Dermis microvascular lymphatic vessel endothelial cell (primary cell): ENCODE data around the gene PSMA8. TPM values are rescaled to one million over a fixed set of nuclear protein-coding genes. Genes with fewer than 3 reads are reported as not detected.
A peak's percentile ranks its signal among the peaks of the same experiment; 100 is the strongest.
"Not testable (repeated sequence)": the region's sequence is repeated elsewhere in the genome, so short reads cannot be mapped to it uniquely, and the experiment has no call there.

Source experiments
- DNase-seq, 2 donors: peaks; one replicate each; pipeline versions ENCODE4 v3.0.0 to v3.0.0-alpha.2; 2010; ENCODE audit warnings: low read depth in 2 of 2
- total RNA-seq: library from RNA; depleted of rRNA; stranded (reverse); fragments of >200 nt; gene quantifications from 2 replicates; pipeline ENCODE4 v1.2.1, GENCODE V29; 2014

PSMA8 gene
- total RNA-seq, result not detected in 2 replicates

GRCh38 chr18:26133652-26134051 lies at the start of gene PSMA8:
TSS of gene PSMA8 (plus strand) at chr18:26133869. CDS start at chr18:26133966, 97 bp downstream.
- peak in 1 of 2 donors; percentile 4 for DNase-seq

GRCh38 chr18:26085056-26085455 lies 48.6 kb upstream of the PSMA8 start:
- DNase-seq, result no peak

DNA sequence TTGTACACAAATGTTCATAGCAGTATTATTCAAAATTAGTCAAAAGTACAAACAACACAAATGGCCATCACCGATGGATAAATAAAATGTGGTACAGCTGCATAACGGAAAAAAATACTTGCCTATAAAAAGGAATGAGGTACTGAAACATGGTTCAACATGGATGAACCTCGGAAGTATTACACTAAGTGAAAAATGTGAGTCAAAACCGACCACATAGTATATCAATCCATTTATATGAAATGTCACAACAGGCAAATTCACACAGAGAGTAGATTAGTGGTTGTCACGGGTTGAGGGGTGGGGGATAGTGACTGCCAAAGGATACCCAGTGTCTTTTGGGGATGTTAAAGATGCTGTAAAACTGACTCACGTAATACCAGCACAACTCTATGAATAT lies 46.7 kb upstream of the PSMA8 start:
- no peak for DNase-seq

DNA sequence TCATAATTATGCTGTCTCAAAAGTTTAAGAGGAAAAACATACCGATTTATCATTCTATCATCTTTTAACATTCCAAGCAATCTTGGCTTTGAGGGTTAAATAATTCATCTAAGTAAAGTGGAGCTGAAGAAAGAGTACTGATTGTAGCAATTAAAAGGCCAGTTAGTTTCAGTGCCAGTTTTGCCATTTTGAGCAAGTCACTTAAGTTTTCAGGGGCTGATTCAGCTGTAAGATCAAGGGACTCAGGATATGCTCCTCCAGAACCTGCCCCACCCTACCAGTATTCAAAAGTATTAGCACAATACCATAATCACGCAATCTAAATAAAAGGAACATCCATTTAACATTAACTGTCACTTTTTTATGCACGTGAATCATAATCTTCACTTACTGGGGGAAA lies 45.2 kb upstream of the PSMA8 start:
- peak in 1 of 2 donors; percentile 15 for DNase-seq

GRCh38 chr18:26089293-26090129 lies 44.2 kb upstream of the PSMA8 start:
- DNase-seq, result peak in 1 of 2 donors; percentile 58

GRCh38 chr18:26090130-26091046 lies 43.3 kb upstream of the PSMA8 start, which contains the start of gene SS18:
TSS of gene SS18 (minus strand) at chr18:26090613. CDS start at chr18:26090569, 44 bp downstream.
- peak; percentile 73 to 94 for DNase-seq

DNA sequence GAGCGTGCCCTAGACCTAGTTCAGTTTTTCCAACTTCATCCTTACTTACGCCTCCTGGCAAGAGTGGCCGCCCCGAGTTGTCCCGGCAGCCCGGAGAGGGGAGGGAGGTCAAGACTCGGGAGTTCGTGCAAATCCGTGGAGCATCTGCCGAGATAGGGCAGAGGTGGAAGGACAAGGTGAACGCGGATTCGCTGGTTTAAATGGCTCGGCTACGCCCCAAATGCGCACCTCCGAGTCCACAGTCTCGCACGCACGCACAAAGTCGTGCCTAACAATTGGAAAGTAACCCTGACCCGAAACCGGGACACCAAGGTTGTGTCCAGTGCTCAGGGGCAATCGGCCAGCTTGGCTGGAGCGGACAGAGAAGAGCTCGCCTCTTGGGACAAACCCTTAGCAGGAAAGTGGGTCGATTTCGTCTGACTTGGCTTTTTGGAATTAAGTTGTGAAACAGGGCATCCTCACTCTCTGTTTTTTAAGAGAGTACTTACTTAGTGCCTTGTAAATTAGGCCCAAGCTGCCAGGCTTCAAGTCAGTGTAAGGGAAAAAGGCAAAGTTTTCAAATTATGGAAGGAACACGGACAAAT lies 42.5 kb upstream of the PSMA8 start:
- DNase-seq, result peak in 1 of 2 donors; percentile 14

DNA sequence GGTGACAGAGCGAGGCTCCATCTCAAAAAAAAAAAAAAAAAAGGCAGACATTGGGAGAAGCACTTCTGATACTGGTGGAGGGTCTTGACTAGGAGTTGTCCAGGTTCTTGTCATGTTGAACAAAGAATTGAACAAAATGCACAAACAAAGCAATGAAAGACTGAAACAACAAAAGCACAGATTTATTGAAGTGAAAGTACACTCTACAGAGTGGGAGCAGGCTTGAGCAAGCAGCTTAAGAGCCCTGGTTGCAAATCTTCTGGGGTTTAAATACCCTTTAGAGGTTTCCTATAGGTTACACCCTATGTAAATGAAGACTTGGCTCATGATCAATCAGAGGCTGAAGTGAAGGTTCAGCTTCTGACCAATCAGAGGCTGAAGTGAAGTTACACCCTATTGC lies 36.8 kb upstream of the PSMA8 start:
- DNase-seq, result no peak

- no peak for DNase-seq
Measured at GRCh38 chr18:26097563-26097962, 36.1 kb upstream of the PSMA8 start.

DNA sequence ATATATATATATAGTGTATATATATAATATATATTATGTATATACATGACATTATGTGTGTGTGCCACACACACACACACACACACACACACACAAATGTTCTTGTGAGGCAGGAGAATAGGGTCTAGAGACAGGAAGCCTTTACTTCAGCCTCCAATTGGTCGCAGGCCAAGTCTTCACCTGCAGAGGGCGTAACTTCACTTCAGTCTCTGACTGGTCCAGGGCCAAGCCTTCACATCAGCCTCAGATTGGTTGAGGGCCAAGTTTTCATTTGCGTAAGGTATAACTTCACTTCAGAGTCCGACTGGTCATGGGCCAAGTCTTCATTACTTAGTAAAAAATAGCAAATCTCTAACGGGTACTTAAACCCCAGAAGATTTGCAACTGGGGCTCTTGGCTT lies 30.1 kb upstream of the PSMA8 start:
- peak in 1 of 2 donors; percentile 4 for DNase-seq

GRCh38 chr18:26104035-26104434 lies 29.6 kb upstream of the PSMA8 start:
- no peak for DNase-seq

DNA sequence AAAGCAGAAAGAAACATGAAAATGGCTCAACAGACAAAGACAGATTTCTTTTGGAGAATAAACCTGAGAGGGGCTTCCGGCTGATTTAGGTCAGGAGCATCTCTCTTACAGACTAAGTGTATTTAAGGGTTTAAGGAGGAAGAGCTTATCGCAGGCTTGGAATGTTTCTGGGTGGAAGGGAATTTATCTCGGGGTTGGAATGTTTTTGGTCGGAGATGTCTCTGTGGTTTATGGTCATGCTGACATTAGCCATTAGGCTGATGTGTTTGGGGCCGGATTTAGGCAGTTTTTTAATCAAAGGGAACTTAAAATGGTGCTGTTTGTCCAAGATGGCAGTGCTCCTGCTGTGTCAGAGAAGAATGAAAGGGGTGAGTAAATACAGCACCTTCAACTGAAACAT lies 14.4 kb upstream of the PSMA8 start:
- no peak for DNase-seq

- no peak for DNase-seq
Measured at GRCh38 chr18:26121476-26121875, 12.2 kb upstream of the PSMA8 start.

- DNase-seq, result not testable (repeated sequence)
Measured at GRCh38 chr18:26121994-26122393, 11.7 kb upstream of the PSMA8 start.

DNA sequence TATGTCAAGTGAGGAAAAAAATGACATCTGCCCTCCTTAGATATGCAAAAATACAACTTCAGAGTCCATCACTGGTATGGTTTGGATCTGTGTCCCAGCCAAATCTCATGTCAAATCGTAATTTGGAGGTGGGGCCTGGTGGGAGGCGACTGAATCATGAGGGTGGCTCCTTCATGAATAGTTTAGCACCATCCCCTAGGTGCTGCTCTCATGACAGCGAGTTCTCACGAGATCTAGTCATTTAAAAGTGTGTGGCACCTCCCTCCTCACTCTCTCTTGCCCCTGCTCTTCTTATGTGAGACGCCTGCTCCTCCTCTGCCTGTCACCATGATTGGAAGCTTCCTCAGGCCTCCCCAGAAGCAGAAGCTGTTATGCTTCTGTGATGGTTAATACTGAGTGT lies 5.9 kb upstream of the PSMA8 start:
- DNase-seq, result no peak

- not testable (repeated sequence) for DNase-seq
Measured at GRCh38 chr18:26128192-26128591, 5.5 kb upstream of the PSMA8 start.

- no peak for DNase-seq
Measured at GRCh38 chr18:26134107-26134506, 438 bp downstream of the PSMA8 start.

GRCh38 chr18:26135548-26135947 lies 1.9 kb downstream of the PSMA8 start:
- no peak for DNase-seq

DNA sequence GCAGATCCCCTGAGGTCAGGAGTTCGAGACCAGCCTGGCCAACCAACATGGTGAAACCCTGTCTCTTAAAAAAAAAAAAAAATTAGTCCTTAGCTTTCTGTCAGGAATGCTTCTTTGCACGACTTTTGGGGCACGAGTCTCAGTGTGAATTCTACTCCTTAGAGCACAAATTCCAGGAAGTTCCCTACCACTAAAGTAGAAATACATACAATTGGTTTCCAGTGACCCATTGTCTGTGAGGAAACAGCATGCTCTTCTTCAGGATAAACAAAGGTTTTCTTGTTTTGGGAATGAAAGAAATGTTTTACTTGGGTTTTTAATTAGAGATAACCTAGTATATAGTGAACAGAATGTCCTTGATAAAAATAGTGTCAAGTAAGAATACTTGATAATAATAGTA lies 23.7 kb downstream of the PSMA8 start:
- DNase-seq, result no peak

DNA sequence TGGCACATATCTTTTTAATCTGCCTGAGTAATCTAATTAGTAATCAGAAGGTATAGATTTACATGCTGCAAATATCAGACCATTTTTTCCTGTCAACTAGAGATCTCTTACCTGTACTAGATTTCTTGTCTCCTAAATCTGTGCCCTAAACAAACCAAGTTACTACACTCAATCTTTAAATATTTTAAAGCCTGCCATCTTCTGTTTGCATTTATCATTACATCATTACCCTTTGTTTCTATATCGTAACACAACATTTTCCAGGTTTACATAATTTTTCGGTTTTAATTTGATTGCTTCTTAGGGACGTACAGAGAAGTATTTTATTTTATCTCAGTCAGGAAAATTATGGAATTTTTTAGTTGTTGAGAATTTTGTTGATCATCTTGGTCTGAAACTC lies 25.7 kb downstream of the PSMA8 start:
- DNase-seq, result no peak

DNA sequence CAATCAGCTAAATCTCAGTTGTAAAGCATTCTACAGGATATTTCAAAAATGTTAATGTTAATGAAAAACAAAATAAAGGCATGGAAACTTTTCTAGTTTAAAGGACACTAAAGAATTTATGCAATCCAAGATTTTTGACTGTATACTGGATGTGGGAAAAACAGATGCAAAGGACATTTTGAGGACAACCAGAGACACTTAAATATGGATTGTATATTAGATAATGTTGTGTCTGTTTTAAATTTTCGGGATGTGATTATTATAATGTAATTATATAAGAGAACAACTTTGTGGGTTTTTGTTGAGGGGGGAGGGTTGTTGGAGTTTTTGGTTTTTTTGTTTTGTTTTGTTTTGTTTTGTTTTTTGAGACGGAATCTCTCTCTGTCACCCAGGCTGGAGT lies 30.9 kb downstream of the PSMA8 start:
- no peak for DNase-seq

GRCh38 chr18:26167592-26167991 lies 33.9 kb downstream of the PSMA8 start:
- not testable (repeated sequence) for DNase-seq
